DOHH2 (cell line): Measurements from ENCODE around the gene DNAJB6.

Source experiments
- EZH2phosphoT487 ChIP-seq: fragments of 200-600 bp; sonication (generic); IDR thresholded peaks from 2 replicates; pipeline ENCODE4 v1.6.1; 2017; ENCODE audit warnings: borderline replicate concordance, mild to moderate bottlenecking, antibody characterized with exemption, low read length, moderate library complexity, mixed read lengths
- TF ChIP-seq, protein P1 (sequence below): fragments of 200-600 bp; sonication (generic); IDR thresholded peaks from one replicate; pipeline ENCODE4 v1.5.1; 2014; ENCODE audit warnings: antibody characterized with exemption, mild to moderate bottlenecking, low read depth, low read length; ENCODE audit not compliant: poor library complexity, severe bottlenecking

- TF ChIP-seq EZH2phosphoT487: no peak
- TF ChIP-seq, protein P1, sequence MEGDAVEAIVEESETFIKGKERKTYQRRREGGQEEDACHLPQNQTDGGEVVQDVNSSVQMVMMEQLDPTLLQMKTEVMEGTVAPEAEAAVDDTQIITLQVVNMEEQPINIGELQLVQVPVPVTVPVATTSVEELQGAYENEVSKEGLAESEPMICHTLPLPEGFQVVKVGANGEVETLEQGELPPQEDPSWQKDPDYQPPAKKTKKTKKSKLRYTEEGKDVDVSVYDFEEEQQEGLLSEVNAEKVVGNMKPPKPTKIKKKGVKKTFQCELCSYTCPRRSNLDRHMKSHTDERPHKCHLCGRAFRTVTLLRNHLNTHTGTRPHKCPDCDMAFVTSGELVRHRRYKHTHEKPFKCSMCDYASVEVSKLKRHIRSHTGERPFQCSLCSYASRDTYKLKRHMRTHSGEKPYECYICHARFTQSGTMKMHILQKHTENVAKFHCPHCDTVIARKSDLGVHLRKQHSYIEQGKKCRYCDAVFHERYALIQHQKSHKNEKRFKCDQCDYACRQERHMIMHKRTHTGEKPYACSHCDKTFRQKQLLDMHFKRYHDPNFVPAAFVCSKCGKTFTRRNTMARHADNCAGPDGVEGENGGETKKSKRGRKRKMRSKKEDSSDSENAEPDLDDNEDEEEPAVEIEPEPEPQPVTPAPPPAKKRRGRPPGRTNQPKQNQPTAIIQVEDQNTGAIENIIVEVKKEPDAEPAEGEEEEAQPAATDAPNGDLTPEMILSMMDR: no peak
Measured at GRCh38 chr7:157400171-157400860, 63.5 kb downstream of the DNAJB6 start.
